ENCODE results near the gene ROR2. TPM values are rescaled to one million over a fixed set of nuclear protein-coding genes. Genes with fewer than 3 reads are reported as not detected.

The ROR2 gene
- total and polyA plus RNA-seq, 2 of the 8 experiments (the other 6 are each of a cell fraction or from before 2014, with no cell fraction given): 2.7 to 4.3 TPM

DNA sequence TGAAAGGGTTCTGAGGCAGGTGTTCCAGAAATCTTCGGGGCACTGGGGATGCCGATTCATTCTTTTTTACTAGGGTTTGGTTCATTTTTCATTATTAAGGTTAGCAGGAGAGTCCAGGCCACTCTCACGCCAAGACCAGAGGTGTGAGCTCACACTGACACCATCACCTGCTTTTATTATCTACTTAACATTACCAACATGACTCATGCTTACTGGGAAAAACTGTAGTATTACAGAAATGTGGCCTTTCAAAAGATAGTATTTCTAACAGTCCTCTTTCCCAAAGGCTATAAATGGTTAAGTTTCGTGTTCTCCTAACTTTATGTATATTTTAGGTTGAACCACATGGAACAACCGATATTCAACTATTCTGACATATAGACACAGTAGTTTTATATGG lies 222.1 kb downstream of the ROR2 start (continued):
- TF ChIP-seq, protein P1, sequence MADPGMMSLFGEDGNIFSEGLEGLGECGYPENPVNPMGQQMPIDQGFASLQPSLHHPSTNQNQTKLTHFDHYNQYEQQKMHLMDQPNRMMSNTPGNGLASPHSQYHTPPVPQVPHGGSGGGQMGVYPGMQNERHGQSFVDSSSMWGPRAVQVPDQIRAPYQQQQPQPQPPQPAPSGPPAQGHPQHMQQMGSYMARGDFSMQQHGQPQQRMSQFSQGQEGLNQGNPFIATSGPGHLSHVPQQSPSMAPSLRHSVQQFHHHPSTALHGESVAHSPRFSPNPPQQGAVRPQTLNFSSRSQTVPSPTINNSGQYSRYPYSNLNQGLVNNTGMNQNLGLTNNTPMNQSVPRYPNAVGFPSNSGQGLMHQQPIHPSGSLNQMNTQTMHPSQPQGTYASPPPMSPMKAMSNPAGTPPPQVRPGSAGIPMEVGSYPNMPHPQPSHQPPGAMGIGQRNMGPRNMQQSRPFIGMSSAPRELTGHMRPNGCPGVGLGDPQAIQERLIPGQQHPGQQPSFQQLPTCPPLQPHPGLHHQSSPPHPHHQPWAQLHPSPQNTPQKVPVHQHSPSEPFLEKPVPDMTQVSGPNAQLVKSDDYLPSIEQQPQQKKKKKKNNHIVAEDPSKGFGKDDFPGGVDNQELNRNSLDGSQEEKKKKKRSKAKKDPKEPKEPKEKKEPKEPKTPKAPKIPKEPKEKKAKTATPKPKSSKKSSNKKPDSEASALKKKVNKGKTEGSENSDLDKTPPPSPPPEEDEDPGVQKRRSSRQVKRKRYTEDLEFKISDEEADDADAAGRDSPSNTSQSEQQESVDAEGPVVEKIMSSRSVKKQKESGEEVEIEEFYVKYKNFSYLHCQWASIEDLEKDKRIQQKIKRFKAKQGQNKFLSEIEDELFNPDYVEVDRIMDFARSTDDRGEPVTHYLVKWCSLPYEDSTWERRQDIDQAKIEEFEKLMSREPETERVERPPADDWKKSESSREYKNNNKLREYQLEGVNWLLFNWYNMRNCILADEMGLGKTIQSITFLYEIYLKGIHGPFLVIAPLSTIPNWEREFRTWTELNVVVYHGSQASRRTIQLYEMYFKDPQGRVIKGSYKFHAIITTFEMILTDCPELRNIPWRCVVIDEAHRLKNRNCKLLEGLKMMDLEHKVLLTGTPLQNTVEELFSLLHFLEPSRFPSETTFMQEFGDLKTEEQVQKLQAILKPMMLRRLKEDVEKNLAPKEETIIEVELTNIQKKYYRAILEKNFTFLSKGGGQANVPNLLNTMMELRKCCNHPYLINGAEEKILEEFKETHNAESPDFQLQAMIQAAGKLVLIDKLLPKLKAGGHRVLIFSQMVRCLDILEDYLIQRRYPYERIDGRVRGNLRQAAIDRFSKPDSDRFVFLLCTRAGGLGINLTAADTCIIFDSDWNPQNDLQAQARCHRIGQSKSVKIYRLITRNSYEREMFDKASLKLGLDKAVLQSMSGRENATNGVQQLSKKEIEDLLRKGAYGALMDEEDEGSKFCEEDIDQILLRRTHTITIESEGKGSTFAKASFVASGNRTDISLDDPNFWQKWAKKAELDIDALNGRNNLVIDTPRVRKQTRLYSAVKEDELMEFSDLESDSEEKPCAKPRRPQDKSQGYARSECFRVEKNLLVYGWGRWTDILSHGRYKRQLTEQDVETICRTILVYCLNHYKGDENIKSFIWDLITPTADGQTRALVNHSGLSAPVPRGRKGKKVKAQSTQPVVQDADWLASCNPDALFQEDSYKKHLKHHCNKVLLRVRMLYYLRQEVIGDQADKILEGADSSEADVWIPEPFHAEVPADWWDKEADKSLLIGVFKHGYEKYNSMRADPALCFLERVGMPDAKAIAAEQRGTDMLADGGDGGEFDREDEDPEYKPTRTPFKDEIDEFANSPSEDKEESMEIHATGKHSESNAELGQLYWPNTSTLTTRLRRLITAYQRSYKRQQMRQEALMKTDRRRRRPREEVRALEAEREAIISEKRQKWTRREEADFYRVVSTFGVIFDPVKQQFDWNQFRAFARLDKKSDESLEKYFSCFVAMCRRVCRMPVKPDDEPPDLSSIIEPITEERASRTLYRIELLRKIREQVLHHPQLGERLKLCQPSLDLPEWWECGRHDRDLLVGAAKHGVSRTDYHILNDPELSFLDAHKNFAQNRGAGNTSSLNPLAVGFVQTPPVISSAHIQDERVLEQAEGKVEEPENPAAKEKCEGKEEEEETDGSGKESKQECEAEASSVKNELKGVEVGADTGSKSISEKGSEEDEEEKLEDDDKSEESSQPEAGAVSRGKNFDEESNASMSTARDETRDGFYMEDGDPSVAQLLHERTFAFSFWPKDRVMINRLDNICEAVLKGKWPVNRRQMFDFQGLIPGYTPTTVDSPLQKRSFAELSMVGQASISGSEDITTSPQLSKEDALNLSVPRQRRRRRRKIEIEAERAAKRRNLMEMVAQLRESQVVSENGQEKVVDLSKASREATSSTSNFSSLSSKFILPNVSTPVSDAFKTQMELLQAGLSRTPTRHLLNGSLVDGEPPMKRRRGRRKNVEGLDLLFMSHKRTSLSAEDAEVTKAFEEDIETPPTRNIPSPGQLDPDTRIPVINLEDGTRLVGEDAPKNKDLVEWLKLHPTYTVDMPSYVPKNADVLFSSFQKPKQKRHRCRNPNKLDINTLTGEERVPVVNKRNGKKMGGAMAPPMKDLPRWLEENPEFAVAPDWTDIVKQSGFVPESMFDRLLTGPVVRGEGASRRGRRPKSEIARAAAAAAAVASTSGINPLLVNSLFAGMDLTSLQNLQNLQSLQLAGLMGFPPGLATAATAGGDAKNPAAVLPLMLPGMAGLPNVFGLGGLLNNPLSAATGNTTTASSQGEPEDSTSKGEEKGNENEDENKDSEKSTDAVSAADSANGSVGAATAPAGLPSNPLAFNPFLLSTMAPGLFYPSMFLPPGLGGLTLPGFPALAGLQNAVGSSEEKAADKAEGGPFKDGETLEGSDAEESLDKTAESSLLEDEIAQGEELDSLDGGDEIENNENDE (IDR thresholded peaks at IDR 0.05; ENCODE audit: insufficient replicate concordance, low read length): no peak
- TF ChIP-seq, protein P2, sequence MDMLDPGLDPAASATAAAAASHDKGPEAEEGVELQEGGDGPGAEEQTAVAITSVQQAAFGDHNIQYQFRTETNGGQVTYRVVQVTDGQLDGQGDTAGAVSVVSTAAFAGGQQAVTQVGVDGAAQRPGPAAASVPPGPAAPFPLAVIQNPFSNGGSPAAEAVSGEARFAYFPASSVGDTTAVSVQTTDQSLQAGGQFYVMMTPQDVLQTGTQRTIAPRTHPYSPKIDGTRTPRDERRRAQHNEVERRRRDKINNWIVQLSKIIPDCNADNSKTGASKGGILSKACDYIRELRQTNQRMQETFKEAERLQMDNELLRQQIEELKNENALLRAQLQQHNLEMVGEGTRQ (IDR thresholded peaks at IDR 0.05; ENCODE audit: low read length): no peak
- TF ChIP-seq, protein P3, sequence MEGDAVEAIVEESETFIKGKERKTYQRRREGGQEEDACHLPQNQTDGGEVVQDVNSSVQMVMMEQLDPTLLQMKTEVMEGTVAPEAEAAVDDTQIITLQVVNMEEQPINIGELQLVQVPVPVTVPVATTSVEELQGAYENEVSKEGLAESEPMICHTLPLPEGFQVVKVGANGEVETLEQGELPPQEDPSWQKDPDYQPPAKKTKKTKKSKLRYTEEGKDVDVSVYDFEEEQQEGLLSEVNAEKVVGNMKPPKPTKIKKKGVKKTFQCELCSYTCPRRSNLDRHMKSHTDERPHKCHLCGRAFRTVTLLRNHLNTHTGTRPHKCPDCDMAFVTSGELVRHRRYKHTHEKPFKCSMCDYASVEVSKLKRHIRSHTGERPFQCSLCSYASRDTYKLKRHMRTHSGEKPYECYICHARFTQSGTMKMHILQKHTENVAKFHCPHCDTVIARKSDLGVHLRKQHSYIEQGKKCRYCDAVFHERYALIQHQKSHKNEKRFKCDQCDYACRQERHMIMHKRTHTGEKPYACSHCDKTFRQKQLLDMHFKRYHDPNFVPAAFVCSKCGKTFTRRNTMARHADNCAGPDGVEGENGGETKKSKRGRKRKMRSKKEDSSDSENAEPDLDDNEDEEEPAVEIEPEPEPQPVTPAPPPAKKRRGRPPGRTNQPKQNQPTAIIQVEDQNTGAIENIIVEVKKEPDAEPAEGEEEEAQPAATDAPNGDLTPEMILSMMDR (IDR thresholded peaks at IDR 0.05; ENCODE audit: control extremely low read depth in 1 of 3, insufficient read depth in 1 of 3, low read depth in 1 of 3, low read length in 3 of 3): no peak
- TF ChIP-seq KDM5A (IDR thresholded peaks at IDR 0.05; ENCODE audit: low read length): no peak

All from H1 (cell line).